Activated CD4-positive, alpha-beta T cell treated with anti-CD3 and anti-CD28 coated beads, Interleukin-2, amount 50 U/mL, for 1 hour (primary cell): ENCODE measurements around the gene DNAH5.

Source experiments
- DNase-seq: peaks from one replicate; pipeline ENCODE4 v3.0.0-alpha.2; 2020

DNAH5 gene

GRCh38 chr5:13941468-13941867 is 3.0 kb downstream of the DNAH5 start:
- DNase-seq = no peak

- DNase-seq = no peak
These were observed 4.8 kb downstream of the DNAH5 start for GRCh38 chr5:13939638-13940037.

DNA sequence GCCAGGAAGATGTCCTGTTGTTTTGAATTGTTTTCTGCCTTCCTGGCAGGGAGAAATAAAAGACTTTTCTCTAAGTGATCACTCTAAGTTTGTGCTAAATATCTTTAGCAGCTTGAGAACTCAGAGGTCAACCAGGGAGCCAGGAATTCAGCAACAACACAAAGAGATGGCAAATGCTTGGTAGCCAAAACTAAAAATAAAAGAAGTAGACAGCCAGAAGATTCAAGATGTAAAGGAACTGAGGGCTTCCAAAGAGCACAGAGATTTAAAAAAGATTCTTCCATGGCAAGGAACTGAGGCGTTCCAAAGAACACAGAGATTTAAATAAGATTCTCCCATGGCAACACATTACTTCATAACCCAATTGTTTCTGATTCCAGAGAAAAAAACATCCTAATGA is 9.6 kb downstream of the DNAH5 start:
- DNase-seq = no peak

DNA sequence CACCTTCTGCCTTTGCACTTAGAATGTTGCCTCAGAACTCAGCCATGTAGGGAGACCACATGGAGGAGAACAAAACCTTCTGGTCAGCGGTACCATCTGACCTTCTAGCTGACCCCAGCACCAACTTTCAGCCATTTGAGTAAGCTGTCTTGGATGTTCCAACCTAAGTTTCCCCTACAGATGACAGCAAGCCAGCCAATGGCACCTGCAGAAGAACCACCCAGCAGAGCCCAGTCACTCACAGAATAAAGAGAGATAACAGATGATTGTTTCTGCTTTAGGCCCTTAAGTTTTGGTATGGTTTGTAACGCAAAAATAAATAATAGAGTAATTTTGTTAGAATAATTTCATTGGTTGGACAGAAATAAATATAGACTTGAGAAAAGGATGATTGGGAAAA is 10.4 kb downstream of the DNAH5 start:
- DNase-seq = no peak

DNA sequence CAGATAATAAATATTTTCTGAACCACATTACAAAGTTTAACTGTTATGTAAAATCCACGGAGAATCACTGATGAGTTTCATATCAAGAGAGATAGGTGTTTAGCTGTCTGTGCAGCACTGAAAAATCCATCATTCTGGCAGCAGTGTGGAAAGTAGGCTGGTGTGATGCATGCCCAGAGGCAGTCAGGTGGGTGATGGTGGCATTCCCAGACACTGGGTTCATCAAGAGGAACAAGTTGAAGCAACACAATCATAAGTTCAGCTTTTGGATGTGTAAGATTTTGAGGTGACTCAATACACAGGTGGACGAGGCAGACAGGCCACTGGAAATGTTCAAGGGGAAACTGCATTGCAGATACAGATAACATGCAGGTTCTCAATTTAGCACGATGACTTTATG is 11.9 kb downstream of the DNAH5 start:
- DNase-seq = no peak

DNA sequence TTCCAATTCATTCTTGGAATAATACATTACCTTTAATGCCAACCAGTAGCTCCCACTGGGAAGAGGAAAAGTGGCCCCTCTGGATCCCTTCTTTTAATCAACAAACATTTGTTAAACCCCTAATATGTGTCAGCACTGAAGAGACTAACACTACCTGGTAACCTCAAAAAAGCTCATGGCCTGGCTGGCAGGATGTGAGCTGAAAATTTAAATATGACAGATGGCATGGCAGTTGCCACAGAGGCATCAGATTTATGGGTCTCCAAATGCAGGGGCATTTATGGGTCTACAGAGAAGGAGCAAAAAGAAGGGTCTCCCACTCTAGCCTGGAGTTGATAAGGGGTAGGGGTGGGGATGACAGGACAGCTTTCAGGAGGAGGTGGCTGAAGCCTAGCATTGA is 12.5 kb downstream of the DNAH5 start:
- no peak for DNase-seq

GRCh38 chr5:13930541-13931171 is 13.8 kb downstream of the DNAH5 start:
- no peak for DNase-seq

DNA sequence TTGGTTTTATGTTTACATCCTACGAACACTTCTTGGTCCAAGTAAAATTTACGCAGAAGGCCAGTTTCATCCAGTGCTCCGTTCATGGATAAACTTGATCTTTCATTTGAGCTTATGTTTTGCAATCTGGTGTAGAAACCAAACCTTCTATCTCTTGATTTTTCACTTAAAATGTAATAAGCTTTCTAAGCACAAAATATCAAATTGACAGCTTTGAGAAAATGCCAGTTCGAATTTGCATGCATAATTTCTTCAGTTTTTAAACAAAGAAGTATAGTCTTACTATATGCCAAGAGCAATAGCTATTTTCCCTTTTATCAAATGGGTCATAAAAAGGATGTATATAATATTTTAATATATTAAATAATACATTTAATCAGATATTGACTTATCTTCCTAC is 17.8 kb downstream of the DNAH5 start:
- no peak for DNase-seq

GRCh38 chr5:13921578-13921977 is 22.9 kb downstream of the DNAH5 start:
- DNase-seq = no peak

- DNase-seq = no peak
These were observed 24.7 kb downstream of the DNAH5 start for GRCh38 chr5:13919786-13920185.

DNA sequence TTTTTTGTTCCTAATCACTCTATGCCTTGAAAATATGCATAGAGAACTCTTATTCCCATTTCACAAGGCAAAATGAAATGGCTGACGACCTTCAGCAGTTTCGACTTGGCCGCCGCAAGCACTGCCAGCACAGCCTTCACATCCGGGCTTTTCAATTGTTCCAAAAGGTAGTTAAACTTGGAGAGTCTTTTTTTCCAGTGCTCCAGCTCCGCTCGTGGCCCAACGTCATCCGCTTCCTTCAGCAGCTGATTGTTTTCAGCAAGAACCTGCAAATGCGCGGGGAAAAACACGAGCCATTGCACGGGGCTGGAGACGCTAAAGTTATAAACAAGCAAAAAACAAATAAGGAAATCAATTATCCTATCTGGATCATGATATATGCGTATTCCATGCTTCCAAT is 25.4 kb downstream of the DNAH5 start:
- DNase-seq = no peak

- DNase-seq = no peak
These were observed 27.4 kb downstream of the DNAH5 start for GRCh38 chr5:13917061-13917460.

DNA sequence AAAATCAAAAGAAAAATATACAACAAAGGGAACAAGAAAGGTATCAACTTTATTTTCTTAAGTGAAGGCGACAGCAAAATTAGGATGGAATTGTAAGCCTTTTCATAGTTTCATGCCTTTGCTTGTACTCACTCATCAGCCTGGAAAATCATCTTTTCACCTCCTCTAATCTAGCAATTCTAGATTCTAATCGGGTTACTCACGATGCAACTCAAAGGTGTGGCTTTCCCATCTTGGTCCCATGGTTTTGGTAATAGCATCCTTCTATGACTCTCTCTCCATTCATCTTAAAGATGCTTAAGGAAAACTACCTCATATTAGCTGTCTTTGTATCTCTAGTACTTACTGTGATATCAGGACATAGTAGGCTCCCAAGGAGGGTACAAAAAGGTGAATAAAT is 30.5 kb downstream of the DNAH5 start:
- DNase-seq = no peak

DNA sequence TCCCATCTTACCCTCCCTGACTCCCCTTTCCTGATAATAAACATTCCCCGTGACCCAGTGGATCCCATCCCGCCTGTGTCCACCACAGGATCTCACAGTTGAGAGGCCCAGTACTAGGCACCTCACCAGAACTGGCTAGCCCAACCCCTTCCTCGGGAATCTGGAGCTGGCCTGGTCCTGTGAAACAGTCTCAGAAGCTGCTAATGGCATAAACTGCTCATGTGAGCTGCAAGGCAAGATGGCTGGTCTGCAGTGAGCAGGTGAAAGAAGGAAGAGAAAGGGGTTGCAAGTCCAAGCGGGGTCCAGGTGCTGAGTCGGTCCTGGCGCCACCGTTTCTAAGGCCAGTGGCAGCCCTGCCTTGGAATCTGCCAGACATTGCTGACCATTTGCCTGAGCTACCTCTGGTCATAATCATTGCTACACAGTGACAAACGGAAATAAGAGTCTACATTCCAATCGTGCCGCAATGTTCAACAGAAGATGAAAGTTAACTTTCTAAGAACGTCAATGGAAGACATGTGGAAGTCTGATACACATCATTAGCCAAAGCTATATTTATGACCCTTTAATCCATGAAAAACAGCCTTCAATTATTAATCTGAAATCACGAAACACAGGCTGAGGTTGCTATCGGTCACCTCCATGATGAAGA is 33.7 kb downstream of the DNAH5 start:
- no peak for DNase-seq

- no peak for DNase-seq
These were observed 34.3 kb downstream of the DNAH5 start for GRCh38 chr5:13910201-13910600.

DNA sequence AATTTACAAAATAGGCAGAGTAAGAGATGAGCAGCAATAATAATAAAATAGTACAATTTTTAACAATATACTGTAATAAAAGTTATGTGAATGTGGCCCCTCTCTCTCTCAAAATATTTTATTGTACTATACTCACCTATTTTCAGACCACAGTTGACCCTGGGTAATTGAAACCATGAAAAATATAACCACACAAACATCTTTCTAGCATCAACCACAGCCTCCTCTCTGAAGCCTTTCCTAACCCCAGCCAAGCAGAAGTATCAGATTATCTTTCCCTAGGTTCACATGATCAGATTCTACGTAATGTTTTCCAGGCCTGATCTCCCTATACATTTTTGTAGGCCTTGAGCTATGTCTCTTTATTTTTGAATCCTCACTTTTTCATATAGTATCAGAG is 35.2 kb downstream of the DNAH5 start:
- DNase-seq = no peak

GRCh38 chr5:13898569-13898968 is 45.9 kb downstream of the DNAH5 start:
- DNase-seq = no peak

DNA sequence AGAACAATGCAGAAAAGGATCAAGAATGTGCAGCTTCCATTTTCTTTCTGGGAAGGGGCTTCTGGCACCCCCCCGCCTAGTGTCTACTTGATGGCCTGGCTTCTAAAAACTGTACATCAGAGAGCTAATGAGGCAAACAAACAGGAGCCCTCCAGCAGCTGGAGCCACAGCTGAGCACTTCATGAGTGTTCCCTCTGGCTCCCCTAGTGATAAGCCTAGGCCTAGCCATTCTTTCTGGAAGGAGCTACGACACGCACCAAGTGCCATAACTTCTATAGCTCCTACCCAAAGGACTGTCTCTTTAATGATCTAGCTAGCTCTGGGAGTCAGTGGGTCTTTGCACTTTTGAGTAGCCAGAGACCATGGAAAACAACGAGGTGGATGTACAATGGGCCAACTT is 66.1 kb downstream of the DNAH5 start:
- no peak for DNase-seq

GRCh38 chr5:13866792-13867191 is 77.7 kb downstream of the DNAH5 start:
- no peak for DNase-seq

- DNase-seq = no peak
These were observed 79.2 kb downstream of the DNAH5 start for GRCh38 chr5:13865312-13865711.

DNA sequence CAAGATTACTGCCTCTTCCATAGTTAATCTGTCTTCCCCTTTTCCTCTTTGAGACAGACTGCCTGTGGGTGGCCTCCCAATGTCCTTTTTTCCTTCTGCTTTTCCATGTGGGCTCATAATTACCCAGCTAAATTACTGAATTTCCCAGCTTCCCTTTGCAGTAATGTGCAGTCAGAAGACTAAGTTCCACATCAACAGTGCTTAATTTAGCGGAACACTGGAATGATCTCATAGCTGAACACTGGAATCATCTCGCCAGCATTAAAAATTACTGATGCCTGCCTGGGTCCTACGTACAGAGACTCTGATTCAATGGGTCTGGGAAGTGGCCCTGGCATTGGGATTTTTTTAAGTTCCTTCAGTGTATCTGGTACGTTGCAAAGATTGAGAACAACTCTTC is 84.3 kb downstream of the DNAH5 start:
- no peak for DNase-seq

- DNase-seq = no peak
These were observed 85.0 kb downstream of the DNAH5 start for GRCh38 chr5:13859270-13860065.

- DNase-seq = no peak
These were observed 101.2 kb downstream of the DNAH5 start for GRCh38 chr5:13843175-13843846.

DNA sequence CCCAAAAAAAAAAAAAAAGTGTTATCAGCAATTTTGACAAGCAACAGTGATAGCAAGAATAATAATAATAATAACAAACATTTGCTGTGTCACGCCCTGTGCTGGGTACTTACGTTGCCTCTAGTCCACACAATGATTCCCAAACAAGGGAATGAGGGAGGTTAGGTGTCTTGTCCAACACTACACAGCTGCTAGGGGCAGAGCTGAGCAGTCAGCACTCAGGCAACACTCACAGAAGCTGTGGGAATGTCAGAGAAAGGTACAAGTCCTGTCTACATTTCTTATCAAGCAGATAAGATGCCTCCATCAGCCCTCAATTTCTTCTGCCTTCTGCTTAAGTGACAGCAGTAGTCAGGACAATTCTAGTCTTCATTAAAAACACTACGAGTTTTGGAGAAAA is 111.0 kb downstream of the DNAH5 start:
- DNase-seq = no peak
